Spleen (tissue), 7 donors: ENCODE data around the gene TMC8.

Experiments used
- POLR2A ChIP-seq, 3 donors: fragments of 450-650 bp; IDR thresholded peaks; one replicate each; pipeline ENCODE4 v1.5.1; 2017; ENCODE audit warnings: antibody characterized with exemption in 3 of 3, mild to moderate bottlenecking in 1 of 3
- TF ChIP-seq, protein P1 (sequence below), 11 experiments: fragments of 200-600 bp in 7 of 11; fragments of 450-650 bp in 4 of 11; sonication (generic) in 4 of 11; IDR thresholded peaks in 8 of 11; conservative IDR thresholded peaks in 3 of 11; 1 replicate in 7 of 11; 2 replicates in 4 of 11; pipeline versions ENCODE4 v1.4.0 to v1.8.0; 2016 to 2021; ENCODE audit warnings: antibody characterized with exemption in 11 of 11, inconsistent platforms in 4 of 11, mild to moderate bottlenecking in 1 of 11
- donor health status: DM: no; HTN: no; CAD: no; lungs with moderate emphysema.
- donor health status: DM: no; HTN: no; CAD: no.
- donor health status: DM: no; HTN: no; CAD: no.

DNA sequence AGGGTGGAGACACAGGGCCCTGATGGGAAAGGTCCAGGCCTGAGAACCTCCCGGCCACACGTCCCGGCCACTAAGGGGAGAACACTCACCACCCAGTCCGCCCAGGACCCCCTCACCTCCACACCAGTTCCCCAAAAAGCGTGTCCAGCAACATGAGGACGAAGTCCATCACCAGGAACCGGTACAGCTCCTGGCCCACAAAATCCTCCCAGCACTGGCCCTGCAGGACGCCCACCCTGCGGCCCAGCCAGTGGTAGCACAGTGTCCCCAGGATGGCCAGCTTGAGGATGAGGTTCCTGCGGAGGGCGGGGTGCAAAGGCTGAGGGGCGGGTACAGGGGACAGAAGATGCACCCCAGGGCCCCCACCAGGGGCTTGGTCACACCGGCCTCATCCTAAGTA is 10.0 kb upstream of the TMC8 start:
- TF ChIP-seq POLR2A (IDR thresholded peaks at IDR 0.05), result no peak
- TF ChIP-seq, protein P1, sequence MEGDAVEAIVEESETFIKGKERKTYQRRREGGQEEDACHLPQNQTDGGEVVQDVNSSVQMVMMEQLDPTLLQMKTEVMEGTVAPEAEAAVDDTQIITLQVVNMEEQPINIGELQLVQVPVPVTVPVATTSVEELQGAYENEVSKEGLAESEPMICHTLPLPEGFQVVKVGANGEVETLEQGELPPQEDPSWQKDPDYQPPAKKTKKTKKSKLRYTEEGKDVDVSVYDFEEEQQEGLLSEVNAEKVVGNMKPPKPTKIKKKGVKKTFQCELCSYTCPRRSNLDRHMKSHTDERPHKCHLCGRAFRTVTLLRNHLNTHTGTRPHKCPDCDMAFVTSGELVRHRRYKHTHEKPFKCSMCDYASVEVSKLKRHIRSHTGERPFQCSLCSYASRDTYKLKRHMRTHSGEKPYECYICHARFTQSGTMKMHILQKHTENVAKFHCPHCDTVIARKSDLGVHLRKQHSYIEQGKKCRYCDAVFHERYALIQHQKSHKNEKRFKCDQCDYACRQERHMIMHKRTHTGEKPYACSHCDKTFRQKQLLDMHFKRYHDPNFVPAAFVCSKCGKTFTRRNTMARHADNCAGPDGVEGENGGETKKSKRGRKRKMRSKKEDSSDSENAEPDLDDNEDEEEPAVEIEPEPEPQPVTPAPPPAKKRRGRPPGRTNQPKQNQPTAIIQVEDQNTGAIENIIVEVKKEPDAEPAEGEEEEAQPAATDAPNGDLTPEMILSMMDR (IDR thresholded peaks at IDR 0.05 in 8 of 11, conservative IDR thresholded peaks at IDR 0.05 in 3 of 11), result no peak
